ENCODE data around the gene ALAS1. TPM values are rescaled to one million over a fixed set of nuclear protein-coding genes. Genes with fewer than 3 reads are reported as not detected.

The ALAS1 gene
- total RNA-seq, 1 experiment from 2014 or later: 69.5 TPM

- 0 out of 2 replicates have a peak, but pooled peaks cover 13% of the 10 kb centered on the region for H3K79me2 ChIP-seq (ENCODE audit: low read length)
- peak; percentile 94 for DNase-seq
- peak overlapping the region; percentile 30 for H3K4me2 ChIP-seq (ENCODE audit: low read length)
- intact Hi-C loops (cut with micrococcal nuclease): loop anchor here (10.0 kb wide), 1 partner anchor 156 kb away; the partner anchor contains the start of gene DUSP7
- POLR2A ChIA-PET (ENCODE audit: unreplicated experiment): no interaction called here
- CTCF ChIA-PET: interaction anchor here (0.6 kb wide), 1 partner anchor 124 kb away, joined by 3 read pairs; no protein-coding TSS in a partner anchor
- no peaks in the 10 kb centered on the region for H3K9me3 ChIP-seq (ENCODE audit: low read length)
- TF ChIP-seq CTCF (conservative IDR thresholded peaks at IDR 0.05; ENCODE audit: low read depth, low read length) (no peak), EZH2phosphoT487 (IDR thresholded peaks at IDR 0.05; ENCODE audit: borderline replicate concordance, low read length) (no peak), EZH2 (IDR thresholded peaks at IDR 0.05; ENCODE audit: low read length, unreplicated experiment) (no peak)
- no peaks in the 10 kb centered on the region for H3K27me3 ChIP-seq (ENCODE audit: low read length)
- H3K9me2 ChIP-seq (replicated peaks; ENCODE audit: low read length): no peaks in the 10 kb centered on the region
- ATAC-seq: peak; percentile 52
- no peaks in the 10 kb centered on the region for H4K20me1 ChIP-seq (ENCODE audit: low read length)
- no peak overlapping the region for H2AFZ ChIP-seq (ENCODE audit: low read length)
- peaks cover 87% of the 10 kb centered on the region for H3K36me3 ChIP-seq (ENCODE audit: low read depth, low read length)
- H3K9ac ChIP-seq (ENCODE audit: low read length): 0 out of 2 replicates have a peak overlapping the region, but pooled peaks have one; percentile 5
- H3K4me3 ChIP-seq (ENCODE audit: low read length): no peak overlapping the region
- peaks cover 28% of the 10 kb centered on the region for H3K4me1 ChIP-seq (ENCODE audit: insufficient read depth, low read length)
- H3K27ac ChIP-seq (ENCODE audit: low read length): peak overlapping the region; percentile 53
- H3F3A ChIP-seq (ENCODE audit: low read length, unreplicated experiment): peaks cover 6% of the 10 kb centered on the region
- BruUV-seq (replicated peaks): no TSS peak
These were observed 12.6 kb downstream of the ALAS1 start for GRCh38 chr3:52210550-52211046.

GRCh38 chr3:52211268-52211891 lies 13.4 kb downstream of the ALAS1 start:
- H4K20me1 ChIP-seq (ENCODE audit: low read length): no peaks in the 10 kb centered on the region
- H3K27me3 ChIP-seq (ENCODE audit: low read length): no peaks in the 10 kb centered on the region
- ChIA-PET CTCF (no interaction called here), POLR2A (ENCODE audit: unreplicated experiment) (interaction anchor here (0.5 kb wide), 1 partner anchor 76 kb away, joined by 5 read pairs; the partner anchor contains the start of gene GLYCTK)
- no peaks in the 10 kb centered on the region for H3K9me2 ChIP-seq (replicated peaks; ENCODE audit: low read length)
- no peaks in the 10 kb centered on the region for H3K9me3 ChIP-seq (ENCODE audit: low read length)
- H3K9ac ChIP-seq (ENCODE audit: low read length): no peak overlapping the region
- no peak overlapping the region for H3K4me3 ChIP-seq (ENCODE audit: low read length)
- DNase-seq: no peak
- 0 out of 2 replicates have a peak, but pooled peaks cover 13% of the 10 kb centered on the region for H3K79me2 ChIP-seq (ENCODE audit: low read length)
- H3F3A ChIP-seq (ENCODE audit: low read length, unreplicated experiment): peaks cover 5% of the 10 kb centered on the region
- peaks cover 28% of the 10 kb centered on the region for H3K4me1 ChIP-seq (ENCODE audit: insufficient read depth, low read length)
- intact Hi-C loops (cut with micrococcal nuclease): loop anchor here (10.0 kb wide), 1 partner anchor 157 kb away; the partner anchor contains the start of gene DUSP7
- TF ChIP-seq EZH2 (IDR thresholded peaks at IDR 0.05; ENCODE audit: low read length, unreplicated experiment) (no peak), EZH2phosphoT487 (IDR thresholded peaks at IDR 0.05; ENCODE audit: borderline replicate concordance, low read length) (no peak), CTCF (conservative IDR thresholded peaks at IDR 0.05; ENCODE audit: low read depth, low read length) (no peak)
- peak overlapping the region; percentile 40 for H3K27ac ChIP-seq (ENCODE audit: low read length)
- peak overlapping the region; percentile 30 for H3K4me2 ChIP-seq (ENCODE audit: low read length)
- no peak overlapping the region for H2AFZ ChIP-seq (ENCODE audit: low read length)
- ATAC-seq: no peak
- BruUV-seq (replicated peaks): no TSS peak
- H3K36me3 ChIP-seq (ENCODE audit: low read depth, low read length): peaks cover 85% of the 10 kb centered on the region

GRCh38 chr3:52213005-52213404 lies 15.0 kb downstream of the ALAS1 start:
- H3K4me3 ChIP-seq (ENCODE audit: low read length): no peak overlapping the region
- H3K9me2 ChIP-seq (replicated peaks; ENCODE audit: low read length): no peaks in the 10 kb centered on the region
- H4K20me1 ChIP-seq (ENCODE audit: low read length): no peaks in the 10 kb centered on the region
- POLR2A ChIA-PET (ENCODE audit: unreplicated experiment): no interaction called here
- BruUV-seq (replicated peaks): no TSS peak
- H3K4me2 ChIP-seq (ENCODE audit: low read length): no peak overlapping the region
- H3K4me1 ChIP-seq (ENCODE audit: insufficient read depth, low read length): peaks cover 41% of the 10 kb centered on the region
- peaks cover 10% of the 10 kb centered on the region for H3F3A ChIP-seq (ENCODE audit: low read length, unreplicated experiment)
- TF ChIP-seq CTCF (conservative IDR thresholded peaks at IDR 0.05; ENCODE audit: low read depth, low read length) (no peak), EZH2phosphoT487 (IDR thresholded peaks at IDR 0.05; ENCODE audit: borderline replicate concordance, low read length) (no peak), EZH2 (IDR thresholded peaks at IDR 0.05; ENCODE audit: low read length, unreplicated experiment) (no peak)
- no peaks in the 10 kb centered on the region for H3K27me3 ChIP-seq (ENCODE audit: low read length)
- CTCF ChIA-PET: no interaction called here
- DNase-seq: no peak
- intact Hi-C loops (cut with micrococcal nuclease): loop anchor here (10.0 kb wide), 1 partner anchor 158 kb away; the partner anchor contains the start of gene DUSP7
- no peak overlapping the region for H3K27ac ChIP-seq (ENCODE audit: low read length)
- 0 out of 2 replicates have a peak, but pooled peaks cover 9% of the 10 kb centered on the region for H3K79me2 ChIP-seq (ENCODE audit: low read length)
- no peaks in the 10 kb centered on the region for H3K9me3 ChIP-seq (ENCODE audit: low read length)
- H3K9ac ChIP-seq (ENCODE audit: low read length): no peak overlapping the region
- ATAC-seq: no peak
- no peak overlapping the region for H2AFZ ChIP-seq (ENCODE audit: low read length)
- peaks cover 73% of the 10 kb centered on the region for H3K36me3 ChIP-seq (ENCODE audit: low read depth, low read length)

Measured in PC-3 (cell line).